Activated T-helper 17 cell treated with anti-CD3 and anti-CD28 coated beads, Interleukin-2, amount 50 U/mL, for 72 hours (primary cell): ENCODE data around the gene TM9SF3. TPM values are rescaled to one million over a fixed set of nuclear protein-coding genes. Genes with fewer than 3 reads are reported as not detected.
"Not testable (repeated sequence)": the region's sequence is repeated elsewhere in the genome, so short reads cannot be mapped to it uniquely, and the experiment has no call there.

ENCODE experiments used
- ATAC-seq: fragments of 150-1000 bp; cut with Tn5 transposase; replicated peaks from 2 replicates; pipeline ENCODE4 v1.10.0; 2021; ENCODE audit warnings: mild to moderate bottlenecking, moderate library complexity
- H3K27ac Mint-ChIP-seq: one replicate; pipeline ENCODE4 v1.8.0; 2022; ENCODE audit warnings: mixed read lengths
- H3K27me3 Mint-ChIP-seq: one replicate; pipeline ENCODE4 v1.8.0; 2022; ENCODE audit warnings: mixed read lengths
- H3K36me3 Mint-ChIP-seq: one replicate; pipeline ENCODE4 v1.8.0; 2022; ENCODE audit warnings: low read depth, mild to moderate bottlenecking, mixed read lengths
- H3K4me1 Mint-ChIP-seq: one replicate; pipeline ENCODE4 v1.8.0; 2022; ENCODE audit warnings: mixed read lengths
- H3K4me3 Mint-ChIP-seq: one replicate; pipeline ENCODE4 v1.8.0; 2022; ENCODE audit warnings: mild to moderate bottlenecking, mixed read lengths
- H3K9me3 Mint-ChIP-seq: one replicate; pipeline ENCODE4 v1.8.0; 2022; ENCODE audit warnings: mixed read lengths
- total RNA-seq, 2 donors: library from RNA; stranded (reverse); gene quantifications; one replicate each; pipeline ENCODE4 v1.2.3, GENCODE V29; 2022

TM9SF3 gene
- total RNA-seq, 2 donors from 2014 or later: 80.3 to 101 TPM

- ATAC-seq: peak; percentile 90
- peaks cover 68% of the 10 kb centered on the region for H3K36me3 Mint-ChIP-seq
- no peaks in the 10 kb centered on the region for H3K27me3 Mint-ChIP-seq
- peak overlapping the region; percentile 33 for H3K27ac Mint-ChIP-seq
- H3K9me3 Mint-ChIP-seq: no peaks in the 10 kb centered on the region
- H3K4me3 Mint-ChIP-seq: no peak overlapping the region
- peaks cover 34% of the 10 kb centered on the region for H3K4me1 Mint-ChIP-seq
These were observed 21.0 kb downstream of the TM9SF3 start for GRCh38 chr10:96565774-96566173.

- no peaks in the 10 kb centered on the region for H3K27me3 Mint-ChIP-seq
- peaks cover 10% of the 10 kb centered on the region for H3K4me1 Mint-ChIP-seq
- no peaks in the 10 kb centered on the region for H3K9me3 Mint-ChIP-seq
- H3K4me3 Mint-ChIP-seq: no peak overlapping the region
- no peak for ATAC-seq
- peaks cover 27% of the 10 kb centered on the region for H3K36me3 Mint-ChIP-seq
- H3K27ac Mint-ChIP-seq: no peak overlapping the region
These were observed 25.6 kb downstream of the TM9SF3 start for GRCh38 chr10:96560966-96561887.

- Mint-ChIP-seq H3K27me3 (no peaks in the 10 kb centered on the region), H3K27ac (no peak overlapping the region), H3K4me3 (no peak overlapping the region), H3K36me3 (peaks cover 21% of the 10 kb centered on the region), H3K9me3 (no peaks in the 10 kb centered on the region), H3K4me1 (peaks cover 4% of the 10 kb centered on the region)
- no peak for ATAC-seq
These were observed 26.3 kb downstream of the TM9SF3 start for GRCh38 chr10:96560489-96560888.

- H3K4me1 Mint-ChIP-seq: no peaks in the 10 kb centered on the region
- no peak overlapping the region for H3K27ac Mint-ChIP-seq
- no peaks in the 10 kb centered on the region for H3K27me3 Mint-ChIP-seq
- ATAC-seq: no peak
- H3K9me3 Mint-ChIP-seq: no peaks in the 10 kb centered on the region
- H3K36me3 Mint-ChIP-seq: no peaks in the 10 kb centered on the region
- H3K4me3 Mint-ChIP-seq: no peak overlapping the region
These were observed 30.8 kb downstream of the TM9SF3 start for GRCh38 chr10:96556003-96556402.

GRCh38 chr10:96555330-96555729 is 31.5 kb downstream of the TM9SF3 start:
- Mint-ChIP-seq H3K9me3 (no peaks in the 10 kb centered on the region), H3K4me3 (no peak overlapping the region), H3K27me3 (no peaks in the 10 kb centered on the region), H3K27ac (no peak overlapping the region), H3K4me1 (no peaks in the 10 kb centered on the region), H3K36me3 (no peaks in the 10 kb centered on the region)
- no peak for ATAC-seq

- H3K9me3 Mint-ChIP-seq: no peaks in the 10 kb centered on the region
- H3K36me3 Mint-ChIP-seq: peaks cover 57% of the 10 kb centered on the region
- H3K27me3 Mint-ChIP-seq: no peaks in the 10 kb centered on the region
- no peak overlapping the region for H3K27ac Mint-ChIP-seq
- no peaks in the 10 kb centered on the region for H3K4me1 Mint-ChIP-seq
- no peak overlapping the region for H3K4me3 Mint-ChIP-seq
- ATAC-seq: no peak
These were observed 38.2 kb downstream of the TM9SF3 start for GRCh38 chr10:96548589-96548988.

GRCh38 chr10:96545558-96545957 is 41.3 kb downstream of the TM9SF3 start:
- H3K36me3 Mint-ChIP-seq: peaks cover 84% of the 10 kb centered on the region
- ATAC-seq, H3K4me3 Mint-ChIP-seq, H3K27me3 Mint-ChIP-seq, H3K9me3 Mint-ChIP-seq, H3K27ac Mint-ChIP-seq, H3K4me1 Mint-ChIP-seq: not testable (repeated sequence)

GRCh38 chr10:96541921-96542320 is 44.9 kb downstream of the TM9SF3 start:
- Mint-ChIP-seq H3K9me3 (no peaks in the 10 kb centered on the region), H3K27me3 (no peaks in the 10 kb centered on the region), H3K4me1 (no peaks in the 10 kb centered on the region), H3K27ac (no peak overlapping the region), H3K36me3 (peaks cover 96% of the 10 kb centered on the region), H3K4me3 (no peak overlapping the region)
- ATAC-seq: no peak

- H3K27me3 Mint-ChIP-seq: no peaks in the 10 kb centered on the region
- peaks cover 95% of the 10 kb centered on the region for H3K36me3 Mint-ChIP-seq
- no peak overlapping the region for H3K4me3 Mint-ChIP-seq
- H3K4me1 Mint-ChIP-seq: no peaks in the 10 kb centered on the region
- no peaks in the 10 kb centered on the region for H3K9me3 Mint-ChIP-seq
- no peak for ATAC-seq
- no peak overlapping the region for H3K27ac Mint-ChIP-seq
These were observed 46.6 kb downstream of the TM9SF3 start for GRCh38 chr10:96540240-96540639.

- Mint-ChIP-seq H3K4me1 (no peaks in the 10 kb centered on the region), H3K36me3 (peaks cover 91% of the 10 kb centered on the region), H3K4me3 (no peak overlapping the region), H3K27ac (no peak overlapping the region), H3K27me3 (no peaks in the 10 kb centered on the region), H3K9me3 (no peaks in the 10 kb centered on the region)
- ATAC-seq: no peak
These were observed 48.1 kb downstream of the TM9SF3 start for GRCh38 chr10:96538683-96539082.

GRCh38 chr10:96536129-96536528 is 50.7 kb downstream of the TM9SF3 start:
- Mint-ChIP-seq H3K36me3 (peaks cover 95% of the 10 kb centered on the region), H3K4me1 (no peaks in the 10 kb centered on the region), H3K9me3 (no peaks in the 10 kb centered on the region), H3K4me3 (no peak overlapping the region), H3K27me3 (no peaks in the 10 kb centered on the region), H3K27ac (no peak overlapping the region)
- ATAC-seq: no peak

GRCh38 chr10:96532523-96532922 is 54.3 kb downstream of the TM9SF3 start:
- H3K4me3 Mint-ChIP-seq: no peak overlapping the region
- no peaks in the 10 kb centered on the region for H3K27me3 Mint-ChIP-seq
- peaks cover 95% of the 10 kb centered on the region for H3K36me3 Mint-ChIP-seq
- no peaks in the 10 kb centered on the region for H3K9me3 Mint-ChIP-seq
- no peak for ATAC-seq
- peaks cover 4% of the 10 kb centered on the region for H3K4me1 Mint-ChIP-seq
- no peak overlapping the region for H3K27ac Mint-ChIP-seq

GRCh38 chr10:96529634-96530279 is 57.1 kb downstream of the TM9SF3 start:
- Mint-ChIP-seq H3K27me3 (no peaks in the 10 kb centered on the region), H3K4me3 (no peak overlapping the region), H3K36me3 (peaks cover 97% of the 10 kb centered on the region), H3K9me3 (no peaks in the 10 kb centered on the region), H3K27ac (no peak overlapping the region), H3K4me1 (peaks cover 4% of the 10 kb centered on the region)
- no peak for ATAC-seq

- H3K27me3 Mint-ChIP-seq: no peaks in the 10 kb centered on the region
- H3K4me1 Mint-ChIP-seq: peaks cover 4% of the 10 kb centered on the region
- H3K27ac Mint-ChIP-seq: no peak overlapping the region
- H3K9me3 Mint-ChIP-seq: no peaks in the 10 kb centered on the region
- peaks cover 98% of the 10 kb centered on the region for H3K36me3 Mint-ChIP-seq
- H3K4me3 Mint-ChIP-seq: no peak overlapping the region
- ATAC-seq: no peak
These were observed 62.1 kb downstream of the TM9SF3 start for GRCh38 chr10:96524741-96525140.

- Mint-ChIP-seq H3K4me3 (no peak overlapping the region), H3K27me3 (peaks cover 9% of the 10 kb centered on the region), H3K36me3 (peaks cover 32% of the 10 kb centered on the region), H3K4me1 (peaks cover 9% of the 10 kb centered on the region), H3K9me3 (no peaks in the 10 kb centered on the region), H3K27ac (no peak overlapping the region)
- no peak for ATAC-seq
These were observed 69.5 kb downstream of the TM9SF3 start for GRCh38 chr10:96517284-96517683.
